Stimulated activated CD4-positive, alpha-beta T cell treated with anti-CD3 and anti-CD28 coated beads, Interleukin-4, amount 100 ng/mL, for 24 hours (primary cell): ENCODE measurements around the gene CRYM.
"Not testable (repeated sequence)": the region's sequence is repeated elsewhere in the genome, so short reads cannot be mapped to it uniquely, and the experiment has no call there.

ENCODE experiments used
- DNase-seq: peaks from one replicate; pipeline ENCODE4 v3.0.0-alpha.2; 2020

The CRYM gene

DNA sequence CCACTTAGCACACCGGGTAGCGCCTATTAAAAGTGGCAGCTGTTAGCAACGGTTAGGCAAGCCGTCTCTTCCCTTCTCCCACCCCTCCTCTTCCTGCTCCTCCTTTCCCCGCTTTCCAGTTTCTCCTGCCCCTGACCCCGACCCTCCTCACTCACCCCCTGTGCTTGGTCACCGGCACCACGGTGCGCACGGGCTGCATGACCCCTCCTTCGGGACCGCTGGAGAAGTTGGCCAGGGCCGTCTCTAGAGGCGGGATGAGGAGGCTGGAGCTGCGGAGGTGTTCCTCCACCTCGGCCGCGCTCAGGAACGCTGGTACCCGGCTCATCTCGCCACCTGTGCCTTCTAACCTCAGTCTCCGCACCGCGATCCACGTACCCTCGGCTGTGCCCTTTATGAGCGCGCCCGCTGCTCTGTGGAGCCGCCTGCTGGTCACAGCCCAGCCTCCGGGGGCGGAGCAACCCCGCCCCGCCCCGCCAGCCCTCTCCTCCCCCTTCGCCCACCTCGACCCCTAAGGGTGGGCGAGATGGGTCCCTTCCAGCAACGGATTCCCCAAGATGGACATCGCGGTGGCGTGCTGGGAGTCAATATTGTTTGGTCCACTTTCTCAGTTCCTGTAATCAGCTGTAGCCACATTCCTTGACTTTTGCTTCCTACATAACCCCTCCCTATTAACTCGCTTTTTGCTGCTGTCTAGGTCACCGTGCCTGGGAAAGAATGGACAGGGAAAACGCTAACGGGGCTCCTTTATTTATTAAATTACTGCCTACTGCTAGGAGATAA, at the start of gene CRYM:
Gene CRYM, minus strand, starts transcription at position 364 of the 780 bp plus-strand sequence. Its CDS starts 39 bp downstream, at position 325.
- DNase-seq, result peak; percentile 47

DNA sequence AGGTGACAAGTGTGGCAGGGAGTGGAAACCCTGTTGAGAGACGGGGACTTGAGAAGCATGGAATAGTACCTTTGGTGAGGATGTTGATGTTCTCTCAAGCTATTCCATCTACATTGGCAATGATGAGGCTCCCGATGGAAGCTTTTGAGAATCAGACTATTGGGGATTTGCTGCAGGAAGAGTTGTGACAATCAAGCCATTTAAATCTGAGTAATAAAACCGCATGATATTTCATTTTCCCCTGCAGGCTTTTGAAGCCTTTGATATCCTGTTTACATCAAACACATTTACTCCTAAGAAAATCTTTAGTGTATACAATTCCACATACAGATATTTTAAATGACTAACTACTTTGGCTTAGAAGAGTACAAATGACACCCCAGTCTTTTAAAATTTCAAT, 49.0 kb upstream of the CRYM start:
- DNase-seq, result no peak

DNA sequence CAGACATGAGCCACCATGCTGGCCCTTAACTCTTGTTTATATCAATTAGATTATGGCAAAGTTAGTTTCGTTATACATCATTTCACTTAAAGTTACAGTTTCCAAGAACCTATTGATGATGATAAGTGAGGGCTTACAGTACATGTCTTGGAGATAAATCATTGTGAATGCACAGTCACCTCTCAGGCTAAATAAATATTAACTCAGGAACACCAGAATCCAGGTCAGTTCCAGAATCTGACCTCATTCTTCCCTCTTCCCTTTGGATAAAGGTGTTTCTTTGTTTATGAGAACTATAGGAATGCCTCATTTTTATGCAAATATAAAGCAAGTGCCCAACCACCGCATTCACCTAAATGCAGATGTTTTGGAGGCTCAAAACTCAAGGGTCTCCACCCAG, 48.4 kb upstream of the CRYM start:
- DNase-seq, result no peak

DNA sequence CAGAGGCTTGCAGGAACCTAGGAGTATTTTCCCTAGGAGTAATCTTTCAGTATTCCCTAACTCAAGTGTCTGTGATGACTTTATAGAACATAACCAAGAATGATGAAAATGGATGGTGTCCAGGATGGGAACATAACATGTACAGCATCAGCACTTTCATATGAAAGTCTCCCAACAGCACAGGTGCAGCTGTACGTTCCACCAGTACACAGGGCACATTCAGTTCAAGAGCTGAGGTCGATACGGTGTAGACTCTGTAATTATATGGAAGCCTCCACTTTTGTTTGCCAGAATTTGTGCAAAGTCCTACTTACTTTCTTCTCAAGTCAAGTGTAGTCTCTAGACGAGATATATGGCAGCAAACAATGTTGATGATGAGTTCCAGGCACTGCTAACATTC, 46.2 kb upstream of the CRYM start:
- DNase-seq, result no peak

DNA sequence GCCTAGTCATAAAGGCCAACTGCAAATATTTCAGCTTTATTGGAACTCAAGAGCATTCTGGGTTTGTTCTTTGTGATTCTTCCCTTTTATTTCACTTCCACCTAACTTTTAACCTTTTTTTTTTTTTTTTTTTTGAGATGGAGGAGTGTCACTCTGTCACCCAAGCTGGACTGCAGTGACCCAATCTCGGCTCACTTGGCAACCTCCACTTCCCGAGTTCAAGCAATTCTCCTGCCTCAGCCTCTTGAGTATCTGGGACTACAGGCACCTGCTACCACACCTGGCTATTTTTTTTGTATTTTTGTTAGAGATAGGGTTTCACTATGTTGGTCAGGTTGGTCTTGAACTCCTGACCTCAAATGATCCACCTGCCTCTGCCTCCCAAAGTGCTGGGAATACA, 44.2 kb upstream of the CRYM start:
- not testable (repeated sequence) for DNase-seq

DNA sequence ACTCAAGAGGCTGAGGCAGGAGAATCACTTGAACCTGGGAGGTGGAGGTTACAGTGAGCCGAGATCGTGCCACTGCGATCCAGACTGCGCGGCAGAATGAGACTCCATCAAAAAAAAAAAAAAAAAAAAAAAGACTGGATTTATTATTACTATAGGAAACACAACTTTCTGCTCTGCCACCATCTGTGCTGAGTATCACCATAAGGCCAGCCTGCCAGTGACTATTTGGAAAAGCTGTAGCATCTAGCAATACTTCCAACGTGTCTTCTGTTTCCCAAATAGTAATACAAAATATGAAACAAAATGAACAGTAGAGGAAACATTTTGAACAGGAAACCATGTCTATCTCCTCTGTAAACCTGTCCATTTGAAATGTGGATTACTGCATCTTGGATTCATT, 43.6 kb upstream of the CRYM start:
- no peak for DNase-seq

DNA sequence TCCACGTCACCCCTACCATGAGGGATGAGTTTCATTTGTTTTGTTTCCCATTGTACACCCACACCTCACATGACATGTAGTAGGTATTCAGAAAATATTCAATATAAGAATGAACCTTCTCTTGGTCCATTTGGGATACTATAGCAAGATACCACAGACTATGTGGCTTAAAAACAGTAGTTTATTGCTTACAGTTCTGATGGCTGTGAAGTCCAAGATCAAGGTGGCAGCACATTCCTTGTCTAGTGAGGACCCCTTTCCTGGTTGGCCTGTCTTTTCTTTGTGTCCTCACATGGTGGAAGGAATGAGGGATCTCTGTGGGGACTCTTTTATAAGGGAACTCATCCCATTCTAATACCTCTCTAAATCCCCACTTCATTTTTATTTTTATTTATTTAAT, 36.2 kb upstream of the CRYM start:
- no peak for DNase-seq

DNA sequence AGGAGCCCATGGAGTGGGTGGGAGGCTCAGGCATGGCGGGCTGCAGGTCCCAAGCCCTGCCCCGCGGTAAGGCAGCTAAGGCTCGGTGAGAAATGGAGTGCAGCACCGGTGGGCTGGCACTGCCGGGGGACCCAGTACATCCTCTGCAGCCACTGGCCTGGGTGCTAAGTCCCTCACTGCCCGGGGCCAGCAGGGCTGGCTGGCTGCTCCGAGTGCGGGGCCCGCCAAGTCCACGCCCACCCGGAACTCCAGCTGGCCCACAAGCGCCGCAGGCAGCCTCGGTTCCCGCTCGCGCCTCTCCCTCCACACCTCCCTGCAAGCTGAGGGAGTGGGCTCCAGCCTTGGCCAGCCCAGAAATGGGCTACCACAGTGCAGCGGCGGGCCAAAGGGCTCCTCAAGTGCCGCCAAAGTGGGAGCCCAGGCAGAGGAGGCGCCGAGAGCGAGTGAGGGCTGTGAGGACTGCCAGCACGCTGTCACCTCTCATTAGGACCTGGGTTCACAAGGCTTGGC, 34.8 kb upstream of the CRYM start:
- DNase-seq, result not testable (repeated sequence)

DNA sequence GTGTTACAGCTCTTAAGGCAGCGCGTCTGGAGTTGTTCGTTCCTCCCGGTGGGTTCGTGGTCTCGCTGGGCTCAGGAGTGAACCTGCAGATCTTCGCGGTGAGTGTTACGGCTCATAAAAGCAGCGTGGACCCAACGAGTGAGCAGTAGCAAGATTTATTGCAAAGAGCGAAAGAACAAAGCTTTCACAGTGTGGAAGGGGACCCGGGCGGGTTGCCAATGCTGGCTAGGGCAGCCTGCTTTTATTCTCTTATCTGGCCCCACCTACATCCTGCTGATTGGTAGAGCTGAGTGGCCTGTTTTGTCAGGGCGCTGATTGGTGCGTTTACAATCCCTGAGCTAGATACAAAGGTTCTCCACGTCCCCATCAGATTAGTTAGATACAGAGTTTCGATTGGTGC, 34.0 kb upstream of the CRYM start:
- DNase-seq, result not testable (repeated sequence)

DNA sequence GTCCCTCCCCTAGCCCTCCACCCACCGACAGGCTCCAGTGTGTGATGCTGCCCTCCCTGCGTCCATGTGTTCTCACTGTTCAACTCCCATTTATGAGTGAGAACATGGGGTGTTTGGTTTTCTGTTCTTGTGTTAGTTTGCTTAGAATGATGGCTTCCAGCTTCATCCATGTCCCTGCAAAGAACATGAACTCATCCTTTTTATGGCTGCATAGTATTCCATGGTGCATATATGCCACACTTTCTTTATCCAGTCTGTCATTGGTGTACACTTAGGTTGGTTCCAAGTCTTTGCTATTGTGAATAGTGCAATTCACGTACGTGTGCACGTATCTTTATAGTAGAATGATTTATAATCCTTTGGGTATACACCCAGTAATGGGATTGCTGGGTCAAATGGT, 28.6 kb upstream of the CRYM start:
- DNase-seq, result not testable (repeated sequence)

DNA sequence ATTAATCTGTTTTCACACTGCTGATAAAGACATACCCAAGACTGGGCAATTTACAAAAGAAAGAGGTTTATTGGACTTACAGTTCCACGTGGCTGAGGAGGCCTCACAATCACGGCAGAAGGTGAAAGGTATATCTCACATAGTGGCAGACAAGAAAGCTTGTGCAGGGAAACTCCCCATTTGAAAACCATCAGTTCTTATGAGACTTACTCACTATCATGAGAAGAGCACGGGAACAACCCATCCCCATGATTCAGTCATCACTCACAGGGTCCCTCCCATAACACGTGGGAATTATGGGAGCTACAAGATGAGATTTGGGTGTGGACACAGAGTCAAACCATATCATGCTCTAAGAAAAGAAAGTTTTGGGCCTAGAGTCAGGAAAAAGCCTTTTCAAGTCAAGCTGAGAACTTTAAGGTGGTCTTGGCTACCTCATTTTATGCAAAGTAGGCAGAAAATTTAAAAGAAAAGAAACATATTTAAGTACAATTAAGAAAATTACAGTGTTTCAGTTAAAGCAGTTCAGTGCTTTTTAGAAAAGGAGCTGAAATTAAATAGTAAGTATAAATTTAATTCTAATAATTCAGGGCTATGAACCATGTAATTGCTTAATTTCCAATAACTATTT, 24.9 kb upstream of the CRYM start:
- no peak for DNase-seq

DNA sequence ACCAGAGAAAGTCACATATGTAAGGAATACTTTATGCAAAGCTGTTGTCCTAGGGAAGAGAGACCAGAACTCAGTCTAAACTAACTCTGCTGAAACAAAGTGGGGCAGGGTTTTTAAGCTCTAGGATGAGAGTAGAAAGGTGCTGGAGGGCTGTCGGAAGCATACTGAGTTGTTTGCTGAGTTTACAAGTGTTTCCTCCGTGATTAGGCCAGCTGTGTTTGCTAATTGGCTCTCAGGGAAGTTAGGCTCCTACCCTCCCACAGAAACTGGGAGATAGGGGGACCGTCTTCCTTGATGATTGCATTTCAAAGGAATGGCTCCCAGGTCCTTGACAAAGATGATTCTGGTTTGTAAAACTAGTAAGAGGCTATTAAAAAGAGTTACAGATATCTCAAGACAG, 24.4 kb upstream of the CRYM start:
- no peak for DNase-seq

DNA sequence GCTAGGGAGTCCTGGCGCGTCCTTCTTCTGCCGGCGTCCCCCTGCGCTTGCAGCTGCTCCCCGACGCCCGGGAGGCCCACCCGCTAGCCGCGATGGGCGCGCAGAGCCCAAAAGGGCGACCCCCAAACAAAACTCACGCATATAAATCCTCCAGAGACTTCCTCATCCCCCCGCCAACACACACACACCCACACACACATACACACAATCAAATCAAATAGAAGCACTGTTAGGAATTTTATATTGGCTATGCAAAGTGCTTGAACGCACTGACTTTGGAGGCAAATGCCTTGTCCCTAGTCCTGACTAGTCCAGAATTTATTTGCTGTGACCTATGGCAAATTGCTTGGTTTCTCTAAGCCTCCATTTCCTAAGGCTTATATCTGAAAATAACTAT, 23.8 kb upstream of the CRYM start:
- DNase-seq, result no peak

DNA sequence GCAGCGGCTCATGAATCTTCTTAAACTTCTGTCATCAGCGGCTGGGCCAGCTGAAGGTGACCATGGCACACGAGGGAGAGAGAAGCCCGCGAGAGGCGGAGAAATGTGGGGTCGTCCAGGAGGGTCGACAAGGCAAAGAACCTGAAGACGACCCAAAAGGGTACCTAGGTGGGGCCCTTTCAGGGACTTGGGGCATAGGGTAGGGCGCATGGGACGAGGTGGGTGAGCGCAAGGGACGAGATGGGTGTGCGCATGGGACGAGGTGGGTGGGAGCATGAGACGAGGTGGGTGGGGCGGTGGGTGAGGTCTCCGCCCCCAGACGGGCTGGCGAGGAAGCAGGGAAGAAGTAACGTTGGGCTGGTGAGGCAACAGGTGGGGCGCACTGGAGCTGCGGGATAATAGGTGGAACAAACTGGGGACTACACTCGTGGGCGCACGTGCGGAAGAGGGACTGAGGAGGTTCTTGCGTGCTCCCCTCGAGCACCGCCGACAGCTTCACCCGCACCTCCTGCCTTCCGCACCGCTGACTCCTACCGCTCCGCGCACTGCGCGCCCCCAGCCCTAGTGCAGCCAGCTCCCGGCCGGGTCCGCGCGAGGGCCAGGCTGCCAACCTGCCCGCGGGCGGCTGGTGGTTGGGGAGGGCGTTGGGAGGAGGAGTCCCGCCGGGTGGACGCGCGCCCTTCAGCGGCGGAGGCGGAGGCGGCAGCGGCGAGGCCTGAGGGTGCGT, 23.2 kb upstream of the CRYM start:
- peak; percentile 18 for DNase-seq

DNA sequence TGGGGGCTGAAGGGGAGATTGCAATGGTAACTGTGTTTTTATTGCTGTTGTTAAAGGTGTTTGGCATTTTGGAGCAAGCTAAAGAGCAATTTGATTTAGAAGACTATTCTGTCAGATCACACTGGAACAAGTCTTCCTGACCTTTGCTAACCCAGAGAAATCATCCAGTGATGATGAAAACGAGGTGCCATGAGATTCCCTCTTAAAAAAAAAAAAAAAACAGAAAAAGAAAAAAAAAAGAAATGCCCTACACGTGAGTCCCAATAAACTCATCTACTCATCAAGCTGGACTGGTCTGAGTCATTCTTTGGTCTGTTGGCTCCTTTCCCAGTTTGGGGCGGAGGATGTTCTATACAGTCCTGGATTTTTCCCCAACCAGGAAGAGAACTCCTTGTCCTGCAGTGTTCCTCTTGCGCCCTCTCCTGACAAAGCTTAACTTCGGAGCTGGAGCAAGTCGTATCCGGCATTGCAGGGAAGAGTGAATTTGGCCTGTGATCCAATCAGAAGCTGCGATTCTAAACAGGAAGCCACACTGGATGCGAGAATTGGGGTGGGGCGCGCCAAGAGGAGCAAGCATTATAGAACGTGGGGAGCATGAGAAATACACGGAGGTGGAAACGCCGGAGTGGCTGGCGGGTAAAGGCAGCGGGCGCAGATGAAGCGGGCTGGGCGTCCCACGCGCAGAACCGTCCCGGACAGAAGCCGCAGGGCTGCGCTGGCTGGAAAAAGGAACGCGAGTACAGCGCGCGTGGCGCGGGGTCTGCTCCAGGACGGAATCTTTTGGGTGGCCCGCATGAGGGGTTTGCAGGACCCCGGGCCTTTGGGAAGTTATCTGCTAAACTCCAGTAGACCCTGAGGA, 22.4 kb upstream of the CRYM start:
- DNase-seq, result peak; percentile 66

DNA sequence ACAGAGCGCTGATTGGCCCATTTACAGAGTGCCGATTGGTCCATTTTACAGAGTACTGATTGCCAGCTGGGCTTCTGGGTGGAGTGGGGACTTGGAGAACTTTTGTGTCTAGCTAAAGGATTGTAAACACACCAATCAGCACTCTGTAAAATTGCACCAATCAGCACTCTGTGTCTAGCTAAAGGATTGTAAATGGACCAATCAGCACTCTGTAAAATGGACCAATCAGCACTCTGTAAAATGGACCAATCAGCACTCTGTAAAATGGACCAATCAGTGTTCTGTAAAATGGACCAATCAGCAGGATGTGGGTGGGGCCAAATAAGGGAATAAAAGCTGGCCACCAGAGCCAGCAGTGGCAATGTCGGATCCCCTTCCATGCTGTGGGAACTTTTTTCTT, 11.7 kb upstream of the CRYM start:
- not testable (repeated sequence) for DNase-seq

DNA sequence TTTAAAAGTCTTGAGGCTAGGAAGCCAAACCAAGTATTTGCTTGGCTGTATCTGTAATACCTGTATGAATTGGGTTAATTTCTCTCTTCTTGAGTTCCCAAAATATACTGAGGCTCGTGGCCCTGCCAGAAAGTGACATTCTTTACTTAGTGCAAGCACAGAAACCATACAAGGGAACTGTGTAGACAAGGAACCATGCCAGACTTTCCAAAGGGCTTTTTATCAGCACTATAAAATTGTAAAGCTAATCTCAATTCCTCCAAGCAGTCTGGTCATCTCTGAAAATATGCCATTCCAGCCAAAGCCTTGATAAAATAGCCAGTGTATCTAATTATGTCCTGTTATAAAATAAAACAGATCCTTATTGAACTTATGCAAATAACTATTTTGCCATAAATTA, 7.2 kb upstream of the CRYM start:
- DNase-seq, result no peak

DNA sequence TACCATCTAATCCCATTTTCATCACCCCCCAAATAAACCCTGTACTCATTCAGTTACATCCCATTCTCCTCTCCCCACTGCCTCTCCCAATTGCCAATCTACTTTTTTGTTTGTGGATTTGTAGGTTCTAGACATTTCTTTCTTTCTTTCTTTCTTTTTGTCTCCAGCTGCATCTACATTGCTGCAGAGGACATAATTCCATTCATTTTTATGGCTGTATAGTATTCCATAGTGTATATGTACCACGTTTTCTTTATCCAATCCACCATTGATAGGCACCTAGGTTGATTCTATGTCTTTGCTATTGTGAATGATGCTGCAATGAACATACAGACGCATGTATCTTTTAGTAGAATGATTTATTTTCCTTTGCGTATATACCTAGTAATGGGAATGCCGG, 6.3 kb upstream of the CRYM start:
- DNase-seq, result no peak

DNA sequence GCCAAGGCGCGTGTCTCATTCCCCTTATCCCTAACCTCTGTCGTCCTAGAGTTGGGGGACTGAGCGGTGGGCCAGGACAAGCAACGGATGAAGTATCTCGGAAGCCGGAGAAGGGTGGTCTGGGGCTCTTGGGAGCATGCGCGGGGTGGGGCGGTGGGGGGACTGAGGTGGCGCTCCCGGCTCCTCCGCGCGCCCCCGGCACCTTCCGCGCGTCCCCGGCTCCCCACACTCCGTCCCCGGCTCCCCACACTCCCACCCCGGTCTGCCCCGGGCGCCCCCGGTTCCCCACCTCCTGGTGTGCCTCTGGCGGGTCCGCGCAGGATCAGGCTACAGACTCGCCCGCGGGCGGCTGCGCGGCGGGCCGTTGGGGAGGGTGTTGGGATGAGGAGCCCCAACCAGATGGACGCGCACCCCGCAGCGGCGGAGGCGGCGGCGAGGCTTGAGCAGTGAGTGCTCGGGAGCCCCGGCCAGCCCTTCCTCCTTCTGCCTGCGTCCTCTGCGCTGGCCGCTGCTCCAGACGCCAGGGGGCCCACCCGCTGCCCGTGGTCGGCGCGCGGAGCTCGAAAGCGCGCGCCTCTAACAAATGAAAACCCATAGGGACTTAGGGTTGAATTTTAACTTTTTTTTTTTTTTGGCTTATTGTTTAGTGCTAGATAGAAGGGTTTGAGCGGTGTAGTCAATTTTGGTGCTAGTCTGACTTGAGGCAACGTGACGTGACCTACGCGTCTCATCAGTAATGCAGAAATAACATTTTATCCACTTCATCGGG, 5.6 kb upstream of the CRYM start:
- no peak for DNase-seq

DNA sequence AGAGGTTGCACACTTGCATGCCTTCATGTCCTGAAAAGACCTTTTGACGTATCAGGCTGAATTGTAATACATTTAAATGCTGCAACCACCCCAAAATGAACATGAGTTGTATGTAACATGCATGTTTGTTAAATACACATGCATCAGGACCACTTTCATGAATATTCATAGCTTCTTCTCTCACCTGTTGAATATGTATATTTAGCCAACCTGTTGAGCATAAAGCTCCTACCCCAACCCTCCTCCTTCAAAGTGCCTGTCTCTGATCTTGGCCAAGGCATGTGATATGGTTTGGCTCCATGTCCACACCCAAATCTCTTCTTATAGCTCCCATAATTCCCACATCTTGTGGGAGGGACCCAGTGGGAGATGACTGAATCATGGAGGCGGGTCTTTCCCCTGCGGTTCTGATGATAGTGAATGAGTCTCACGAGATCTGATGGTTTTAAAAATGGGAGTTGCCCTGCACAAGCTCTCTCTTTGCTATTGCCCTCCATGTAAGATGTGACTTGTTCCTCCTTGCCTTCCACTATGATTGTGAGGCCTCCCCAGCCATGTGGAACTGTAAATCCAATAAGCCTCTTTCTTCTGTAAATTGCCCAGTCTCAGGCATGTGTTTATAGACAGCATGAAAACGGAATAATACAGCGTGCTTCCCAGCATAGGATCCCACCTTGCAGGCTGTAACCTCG, 3.8 kb upstream of the CRYM start:
- DNase-seq, result no peak

DNA sequence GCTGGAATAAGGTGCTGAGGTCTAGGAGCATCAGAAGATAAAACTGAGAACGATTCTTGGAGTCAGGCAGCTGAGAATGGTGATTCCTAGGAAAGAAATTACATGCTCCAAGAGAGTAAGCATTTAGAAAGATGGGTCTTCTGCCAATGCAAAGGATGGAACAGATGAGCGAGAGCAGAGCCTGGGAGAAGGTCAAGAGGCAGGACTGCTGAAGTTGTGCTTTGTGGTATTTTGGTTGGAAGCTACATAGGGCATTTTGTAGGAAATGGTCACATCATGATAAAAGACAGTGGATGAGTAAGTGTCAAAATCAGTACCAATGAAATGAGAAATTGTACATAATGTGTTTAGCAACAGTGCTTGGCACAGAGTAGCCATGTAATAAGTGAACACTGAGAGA, 1.4 kb upstream of the CRYM start:
- DNase-seq, result no peak
